DND-41 (cell line): ENCODE results near the gene ASB7.

Source experiments
- EZH2 ChIP-seq: IDR thresholded peaks from 3 replicates; pipeline ENCODE4 v1.6.1; 2012; ENCODE audit warnings: borderline replicate concordance, low read depth, mild to moderate bottlenecking, moderate library complexity, low read length, inconsistent platforms; ENCODE audit not compliant: severe bottlenecking
- TF ChIP-seq, protein P1 (sequence below): IDR thresholded peaks from 2 replicates; pipeline ENCODE4 v1.5.1; 2012; ENCODE audit warnings: borderline replicate concordance, low read length, moderate library complexity, mild to moderate bottlenecking; ENCODE audit not compliant: poor library complexity, severe bottlenecking; ENCODE audit errors: extremely low read depth

DNA sequence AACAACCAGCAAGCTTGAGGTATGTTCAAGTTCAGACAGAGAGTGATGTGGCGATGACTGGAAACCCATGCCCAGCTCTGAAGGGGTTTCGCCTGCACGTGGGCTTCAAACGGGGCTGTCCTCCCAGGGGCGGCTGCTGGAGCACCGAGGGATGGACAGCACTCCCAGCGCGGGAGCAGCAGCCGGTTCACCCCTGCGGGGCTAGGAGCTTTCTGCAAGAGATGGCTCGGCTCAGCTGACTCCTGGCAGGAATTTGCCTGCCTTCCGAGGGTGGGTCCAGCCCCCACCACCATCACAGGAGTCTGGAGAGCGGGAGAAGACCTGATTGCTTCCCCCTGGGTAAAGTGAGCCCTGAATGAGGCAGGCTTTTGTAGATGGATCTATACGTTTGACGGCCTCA is 66.9 kb downstream of the ASB7 start:
- TF ChIP-seq, protein P1, sequence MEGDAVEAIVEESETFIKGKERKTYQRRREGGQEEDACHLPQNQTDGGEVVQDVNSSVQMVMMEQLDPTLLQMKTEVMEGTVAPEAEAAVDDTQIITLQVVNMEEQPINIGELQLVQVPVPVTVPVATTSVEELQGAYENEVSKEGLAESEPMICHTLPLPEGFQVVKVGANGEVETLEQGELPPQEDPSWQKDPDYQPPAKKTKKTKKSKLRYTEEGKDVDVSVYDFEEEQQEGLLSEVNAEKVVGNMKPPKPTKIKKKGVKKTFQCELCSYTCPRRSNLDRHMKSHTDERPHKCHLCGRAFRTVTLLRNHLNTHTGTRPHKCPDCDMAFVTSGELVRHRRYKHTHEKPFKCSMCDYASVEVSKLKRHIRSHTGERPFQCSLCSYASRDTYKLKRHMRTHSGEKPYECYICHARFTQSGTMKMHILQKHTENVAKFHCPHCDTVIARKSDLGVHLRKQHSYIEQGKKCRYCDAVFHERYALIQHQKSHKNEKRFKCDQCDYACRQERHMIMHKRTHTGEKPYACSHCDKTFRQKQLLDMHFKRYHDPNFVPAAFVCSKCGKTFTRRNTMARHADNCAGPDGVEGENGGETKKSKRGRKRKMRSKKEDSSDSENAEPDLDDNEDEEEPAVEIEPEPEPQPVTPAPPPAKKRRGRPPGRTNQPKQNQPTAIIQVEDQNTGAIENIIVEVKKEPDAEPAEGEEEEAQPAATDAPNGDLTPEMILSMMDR, result no peak
- TF ChIP-seq EZH2, result no peak
